Kidney glomerular epithelial cell (primary cell): ENCODE data around the gene ACTN4.

Source experiments
- DNase-seq: peaks from one replicate; lab custom pipeline; 2025; lab: John Stamatoyannopoulos, UW

Gene ACTN4

DNA sequence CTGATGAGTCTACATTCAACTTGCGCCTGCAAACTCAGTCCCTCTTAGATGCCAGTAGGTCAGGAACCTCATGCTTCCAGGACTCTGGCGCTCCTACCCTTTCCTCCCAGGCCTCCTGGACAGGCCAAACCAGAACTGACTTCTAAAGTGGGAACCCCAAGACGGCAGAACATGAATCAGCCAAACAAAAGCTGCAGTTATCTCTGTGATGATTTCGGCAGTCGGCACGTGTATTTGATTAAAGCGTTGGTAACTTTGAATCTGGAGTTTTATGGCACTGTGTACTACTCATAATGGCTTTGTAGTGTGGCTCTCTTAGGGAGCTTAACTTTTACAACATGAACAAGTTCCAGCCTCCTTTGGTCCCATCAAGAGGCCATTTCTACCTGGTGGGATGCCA is 13.7 kb downstream of the ACTN4 start:
- DNase-seq, result no peak

DNA sequence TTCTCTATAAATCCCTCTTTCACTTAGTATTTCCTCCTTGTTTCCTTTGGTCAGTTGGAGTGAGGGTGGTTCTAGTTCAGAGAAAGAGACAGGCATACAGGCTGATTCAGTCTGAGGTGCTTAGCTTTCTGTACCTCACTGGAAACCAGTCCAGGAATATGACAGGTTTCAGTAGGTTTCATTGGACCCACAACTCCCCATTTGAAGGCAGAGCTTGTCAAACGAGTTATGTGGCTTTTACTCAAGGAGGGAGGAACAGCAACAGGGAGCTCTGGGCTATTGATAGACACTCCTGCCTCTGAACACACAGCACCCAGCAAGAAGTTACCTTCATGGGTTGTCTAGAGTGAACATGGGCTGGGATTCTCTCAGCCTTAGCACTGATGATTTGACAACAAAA is 14.5 kb downstream of the ACTN4 start:
- DNase-seq, result no peak

DNA sequence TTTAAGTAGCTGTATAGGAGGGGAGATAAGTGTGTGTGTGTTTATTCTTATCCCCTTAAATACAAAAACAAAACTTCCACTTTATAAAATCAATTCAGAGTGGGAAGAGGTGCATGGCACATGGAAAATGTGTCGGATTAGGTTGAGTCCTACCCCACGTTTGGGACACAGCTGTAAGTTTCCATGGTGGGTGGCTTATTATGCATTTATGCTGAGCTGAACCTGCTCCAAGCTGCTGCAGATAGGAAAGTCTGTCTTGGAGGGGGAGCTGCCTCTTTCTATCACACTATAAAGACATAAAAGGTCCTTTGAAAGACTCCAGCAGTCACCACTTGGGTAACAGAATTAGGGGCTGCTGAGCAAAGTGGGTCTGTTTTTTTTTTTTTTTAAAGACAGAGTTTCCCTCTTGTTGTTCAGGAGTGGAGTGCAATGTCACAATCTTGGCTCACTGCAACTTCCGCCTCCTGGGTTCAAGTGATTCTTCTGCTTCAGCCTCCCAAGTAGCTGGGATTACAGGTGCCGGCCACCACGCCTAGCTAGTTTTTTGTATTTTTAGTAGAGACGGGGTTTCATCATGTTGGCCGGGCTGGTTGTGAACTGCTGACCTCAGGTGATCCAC is 15.2 kb downstream of the ACTN4 start:
- no peak for DNase-seq

DNA sequence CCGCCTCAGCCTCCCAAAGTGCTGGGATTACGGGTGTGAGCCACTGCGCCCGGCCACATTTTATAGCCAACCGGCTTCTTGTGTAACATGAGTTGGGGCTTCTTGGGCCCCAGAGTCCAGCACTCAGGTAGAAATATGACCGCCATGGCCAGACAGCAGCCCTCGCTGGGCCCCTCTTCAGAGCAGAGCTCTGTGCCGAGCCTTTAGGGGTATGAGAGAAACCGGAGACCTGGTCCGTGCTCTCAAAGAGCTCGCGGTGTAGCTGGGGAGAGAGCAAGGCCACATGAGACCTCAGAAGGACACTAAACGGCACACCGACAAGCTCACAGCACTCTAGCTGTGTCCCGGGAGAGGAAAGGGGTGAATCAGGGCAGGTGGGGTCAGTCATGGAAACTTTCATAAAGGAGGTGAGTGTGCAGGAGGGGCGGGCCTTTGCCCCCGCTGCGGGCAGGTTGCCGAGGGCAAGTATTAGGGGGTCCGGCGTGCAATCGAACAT is 15.8 kb downstream of the ACTN4 start:
- DNase-seq, result no peak

DNA sequence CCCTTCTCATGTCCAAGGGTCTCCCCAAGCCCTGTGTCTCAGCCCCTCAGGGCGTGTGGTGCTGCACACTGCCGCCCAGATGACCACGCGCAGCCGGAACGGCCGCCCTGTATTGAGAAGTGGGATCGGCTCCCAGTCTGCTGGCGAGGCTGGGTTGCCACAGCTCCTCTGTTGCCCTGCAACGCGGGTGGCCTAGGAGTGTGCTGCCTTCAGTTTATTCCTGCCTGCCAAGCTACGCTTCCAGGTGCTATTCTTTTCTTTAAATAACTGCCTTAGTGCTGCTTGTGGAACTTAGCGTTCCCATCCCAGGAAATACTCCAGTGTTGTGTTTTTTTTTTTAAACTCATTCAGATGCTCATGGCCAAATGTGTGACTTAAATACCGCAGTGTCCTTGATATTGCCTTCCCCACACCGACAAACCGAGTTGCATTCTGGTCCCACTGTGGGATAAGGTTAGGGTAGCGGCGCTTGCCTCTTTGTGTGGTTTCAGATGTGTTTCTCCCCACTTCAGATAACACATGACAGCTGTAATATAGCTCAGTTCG is 16.6 kb downstream of the ACTN4 start:
- no peak for DNase-seq

DNA sequence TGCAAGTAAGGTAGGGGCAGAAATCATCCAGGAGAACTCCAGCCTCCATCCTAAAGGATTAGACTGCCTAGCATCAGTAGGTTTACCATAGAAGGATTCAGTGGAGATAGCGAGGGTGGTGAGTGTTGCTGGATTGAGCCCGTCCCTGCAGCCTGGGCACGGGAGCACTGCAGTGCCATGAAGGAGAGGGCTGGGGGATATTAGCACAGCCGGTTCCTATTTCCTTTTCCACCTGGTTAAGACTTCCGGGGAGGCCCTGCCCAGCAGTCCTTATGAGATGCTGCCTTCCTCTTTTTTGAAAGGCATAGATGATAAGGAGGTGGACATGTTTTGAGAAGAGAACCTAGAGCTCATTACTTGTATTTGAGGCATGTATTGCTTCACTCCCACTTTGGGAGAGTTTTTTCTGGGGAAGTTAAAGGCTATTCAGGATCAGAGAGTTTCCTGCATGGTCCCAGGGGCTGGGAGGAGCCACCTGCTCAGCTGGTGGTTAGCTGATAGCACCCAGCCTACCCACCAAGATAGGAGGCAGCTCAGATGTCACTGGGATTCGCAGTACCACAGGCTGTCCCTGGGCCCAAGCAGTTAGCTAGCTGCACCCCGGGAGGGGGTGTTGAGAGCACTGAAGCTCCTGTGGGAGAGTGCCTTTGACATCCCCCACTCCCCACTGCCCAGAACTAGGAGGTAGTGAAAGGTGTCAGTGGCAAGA is 17.2 kb downstream of the ACTN4 start:
- no peak for DNase-seq

DNA sequence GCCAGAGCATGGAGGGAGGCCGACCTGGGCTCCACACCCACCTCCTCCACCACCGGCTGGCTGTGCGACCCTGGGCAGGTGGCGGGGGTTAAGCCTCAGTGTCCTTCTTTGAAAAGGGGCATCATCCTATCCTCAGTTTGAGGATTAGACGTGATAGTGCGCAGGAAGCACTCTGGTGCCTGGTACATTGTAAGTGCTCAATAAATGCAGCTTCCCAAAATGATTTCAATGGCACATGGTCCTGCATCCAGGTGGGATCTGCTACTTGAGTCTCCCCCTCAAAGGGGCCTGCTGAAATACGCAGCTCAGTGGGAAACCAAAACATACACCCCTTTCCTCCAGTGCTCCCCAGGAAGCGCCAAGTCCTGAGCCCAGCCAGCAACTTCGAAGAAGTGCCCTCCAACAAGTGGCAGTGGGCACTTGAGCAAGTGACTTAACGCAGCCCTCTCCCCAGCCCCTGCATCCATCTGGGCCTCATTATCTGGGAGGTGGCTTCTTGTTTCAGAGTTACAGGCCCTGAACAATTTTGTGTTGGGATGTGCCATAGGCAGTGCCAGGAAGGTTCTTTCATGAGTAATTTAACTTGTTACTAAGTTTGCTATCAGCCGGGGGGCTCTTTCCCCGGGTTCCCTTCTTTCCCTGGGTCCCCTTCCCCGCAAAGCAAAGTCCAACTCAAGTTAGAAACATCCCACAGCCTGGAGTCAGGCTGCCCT is 17.9 kb downstream of the ACTN4 start:
- no peak for DNase-seq

DNA sequence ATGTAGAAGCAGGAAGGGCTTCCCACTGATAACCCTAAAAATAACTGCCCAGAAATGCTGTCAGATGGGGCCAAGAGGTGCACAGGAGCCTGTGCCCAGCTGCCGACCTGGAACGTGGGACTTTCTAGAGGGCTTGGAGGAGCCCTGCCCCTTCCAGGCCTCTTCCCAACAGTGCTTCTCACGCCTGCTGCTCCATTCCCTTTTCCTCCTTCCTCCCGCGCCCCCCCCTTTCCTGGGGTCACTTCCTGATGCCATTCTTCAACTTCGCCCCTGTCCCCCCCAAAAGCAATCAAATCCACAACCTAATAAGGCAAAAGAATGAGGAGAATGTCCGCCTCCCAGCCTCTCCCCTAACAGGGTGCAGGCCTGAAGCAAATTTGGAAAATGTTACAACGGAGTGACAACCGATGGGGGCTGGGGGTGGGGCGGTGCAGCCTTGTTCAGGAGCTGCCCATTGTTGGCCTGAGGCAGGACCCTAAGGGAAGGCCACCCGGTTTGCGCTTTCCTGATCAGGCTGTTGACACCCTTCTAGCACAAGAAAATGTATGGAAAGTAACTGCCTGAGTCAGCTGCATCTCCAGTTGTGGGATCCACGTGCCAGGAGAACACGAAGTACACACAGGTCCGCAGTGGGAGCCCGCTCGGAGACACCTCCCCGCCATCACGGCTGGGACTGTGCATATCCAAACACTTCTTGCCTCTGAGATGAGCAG is 18.7 kb downstream of the ACTN4 start:
- DNase-seq, result peak; percentile 52

DNA sequence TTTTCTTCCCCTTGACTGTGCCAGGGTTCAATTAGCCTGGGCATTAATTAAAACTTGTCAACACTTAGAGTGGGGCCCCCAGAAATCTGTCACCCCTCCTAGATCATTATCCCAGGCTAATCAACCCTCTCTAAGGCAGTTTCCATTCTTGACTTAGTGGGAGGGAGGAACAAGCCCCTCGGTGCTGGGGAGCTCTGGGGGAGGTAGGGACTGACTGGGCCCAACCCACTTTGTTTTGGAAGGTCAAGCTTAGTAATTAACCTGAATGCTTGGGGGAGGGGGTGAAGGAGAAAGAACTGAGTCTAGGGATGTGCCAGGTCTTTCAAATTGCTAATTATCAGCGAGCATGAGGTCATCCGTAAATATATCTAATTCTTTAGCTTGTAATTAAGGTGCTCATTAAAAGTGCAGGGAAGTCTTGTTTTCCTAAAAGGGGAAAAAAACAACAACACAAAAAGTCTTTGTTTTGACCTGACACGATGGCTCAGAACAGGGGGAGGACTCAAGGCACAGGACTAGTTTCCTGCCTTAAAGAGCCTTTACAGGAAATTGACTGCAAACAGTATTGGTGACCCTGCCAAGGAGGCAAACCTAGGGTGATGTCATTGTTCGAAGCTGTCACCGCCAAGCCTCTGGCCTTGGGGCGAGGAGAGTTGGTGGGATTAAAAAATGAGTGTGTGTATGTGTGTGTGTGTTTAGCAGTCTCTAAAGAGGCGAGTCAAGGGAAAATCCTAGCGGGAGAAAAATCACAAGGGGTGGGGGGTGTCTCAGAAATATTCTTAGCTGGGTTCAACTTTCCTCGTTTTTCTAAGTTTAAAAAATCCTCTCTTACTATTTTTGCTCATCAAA is 19.4 kb downstream of the ACTN4 start:
- DNase-seq, result peak; percentile 52

DNA sequence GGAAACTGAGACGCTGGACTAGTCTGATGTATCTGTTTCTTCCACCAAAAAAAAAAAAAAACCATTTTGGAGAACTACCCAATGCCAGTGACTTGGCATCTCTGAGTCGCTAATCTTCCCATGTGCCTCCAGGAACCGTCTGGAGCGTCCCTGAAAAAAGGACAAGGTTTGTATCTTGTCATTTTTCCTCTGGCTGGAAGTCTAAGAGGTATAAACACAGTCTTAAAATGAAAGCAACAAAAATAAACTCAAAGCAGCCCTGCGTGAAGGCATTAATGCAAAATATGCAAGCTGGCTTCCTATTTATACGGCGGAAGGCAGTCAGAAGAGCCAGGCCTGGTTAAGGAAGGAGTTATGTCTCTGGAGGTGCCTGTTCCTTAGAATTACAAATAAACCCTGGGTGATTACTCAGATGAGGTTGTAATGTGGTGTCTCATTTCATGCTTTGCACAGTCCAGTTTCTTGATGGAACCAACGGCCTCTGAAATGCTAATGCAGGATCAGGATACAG is 20.3 kb downstream of the ACTN4 start:
- DNase-seq, result peak; percentile 69

DNA sequence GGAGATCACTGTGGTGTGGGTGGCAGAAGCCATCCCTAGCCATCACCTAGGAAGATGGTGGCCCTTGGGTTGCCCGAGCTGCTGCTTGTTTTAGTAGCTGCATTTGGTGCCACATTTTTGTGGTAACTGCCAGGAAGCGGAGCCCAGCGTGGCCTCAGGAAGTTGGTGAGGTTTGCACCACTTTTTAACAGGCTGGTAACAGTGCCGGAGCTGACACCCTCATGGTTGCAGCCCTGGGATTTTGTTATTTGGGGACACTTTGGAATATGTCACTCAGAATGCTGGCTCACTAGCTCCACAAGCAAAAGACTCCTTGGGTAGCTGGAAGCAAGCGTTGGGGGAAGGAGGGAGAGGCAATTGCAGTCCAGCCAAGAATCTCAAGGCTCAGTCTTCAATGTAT is 22.1 kb downstream of the ACTN4 start:
- DNase-seq, result no peak

DNA sequence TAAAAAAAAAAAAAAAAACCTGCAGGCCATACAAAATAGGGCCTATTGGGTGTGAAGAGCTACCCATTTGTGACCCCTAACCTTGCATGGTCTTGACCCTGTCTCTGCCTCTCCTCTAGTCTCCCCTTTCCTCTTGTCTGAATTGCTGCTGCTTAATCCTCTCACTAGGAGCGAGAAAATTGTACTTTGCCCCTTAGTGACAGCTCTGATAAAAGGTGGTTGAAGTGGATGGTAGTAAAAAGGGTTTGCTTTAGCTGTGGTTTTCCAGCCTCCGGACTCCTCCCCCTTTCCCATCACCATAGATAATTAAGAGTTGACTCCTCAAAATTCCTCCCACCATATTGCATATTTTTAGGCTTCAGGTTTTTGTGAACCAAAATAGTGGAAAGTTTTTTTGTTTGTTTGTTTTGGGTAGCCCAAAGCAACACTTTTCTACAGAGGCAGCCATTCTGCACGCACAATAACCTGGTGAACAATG is 23.5 kb downstream of the ACTN4 start:
- DNase-seq, result peak; percentile 45

DNA sequence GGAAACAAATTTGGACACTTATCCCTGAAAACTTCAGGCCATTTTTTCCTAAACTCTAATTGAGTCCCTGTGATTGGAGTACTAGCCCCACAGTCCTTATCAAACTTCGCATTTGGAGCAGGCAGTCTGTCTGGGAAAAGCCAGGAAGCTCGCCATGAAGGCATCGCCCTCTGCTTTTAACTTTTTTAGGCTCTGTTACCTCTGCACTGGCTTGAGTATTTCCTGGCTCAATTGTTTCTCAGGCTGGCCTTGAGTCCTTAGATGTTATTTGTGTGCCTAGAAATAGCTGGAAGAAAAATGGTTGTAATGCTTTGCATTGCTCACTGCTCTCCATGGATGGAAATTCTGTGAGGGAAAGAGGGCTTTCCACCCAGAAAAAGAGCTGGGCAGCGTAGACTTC is 24.2 kb downstream of the ACTN4 start:
- no peak for DNase-seq

DNA sequence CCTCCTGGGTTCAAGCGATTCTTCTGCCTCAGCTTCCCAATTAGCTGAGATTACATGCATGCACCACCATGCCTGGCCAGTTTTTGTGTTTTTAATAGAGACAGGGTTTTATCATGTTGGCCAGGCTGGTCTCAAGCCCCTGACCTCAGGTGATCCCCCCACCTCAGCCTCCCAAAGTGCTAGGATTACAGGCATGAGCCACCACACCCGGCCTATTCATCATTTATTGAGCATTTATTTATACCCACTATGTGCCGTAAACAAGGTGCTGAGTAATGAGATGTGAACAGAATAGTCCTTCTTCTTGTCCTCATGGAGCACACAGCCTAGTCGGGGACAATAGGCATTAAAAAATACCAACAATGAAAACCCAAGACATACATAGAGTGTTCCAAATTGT is 25.6 kb downstream of the ACTN4 start:
- no peak for DNase-seq

DNA sequence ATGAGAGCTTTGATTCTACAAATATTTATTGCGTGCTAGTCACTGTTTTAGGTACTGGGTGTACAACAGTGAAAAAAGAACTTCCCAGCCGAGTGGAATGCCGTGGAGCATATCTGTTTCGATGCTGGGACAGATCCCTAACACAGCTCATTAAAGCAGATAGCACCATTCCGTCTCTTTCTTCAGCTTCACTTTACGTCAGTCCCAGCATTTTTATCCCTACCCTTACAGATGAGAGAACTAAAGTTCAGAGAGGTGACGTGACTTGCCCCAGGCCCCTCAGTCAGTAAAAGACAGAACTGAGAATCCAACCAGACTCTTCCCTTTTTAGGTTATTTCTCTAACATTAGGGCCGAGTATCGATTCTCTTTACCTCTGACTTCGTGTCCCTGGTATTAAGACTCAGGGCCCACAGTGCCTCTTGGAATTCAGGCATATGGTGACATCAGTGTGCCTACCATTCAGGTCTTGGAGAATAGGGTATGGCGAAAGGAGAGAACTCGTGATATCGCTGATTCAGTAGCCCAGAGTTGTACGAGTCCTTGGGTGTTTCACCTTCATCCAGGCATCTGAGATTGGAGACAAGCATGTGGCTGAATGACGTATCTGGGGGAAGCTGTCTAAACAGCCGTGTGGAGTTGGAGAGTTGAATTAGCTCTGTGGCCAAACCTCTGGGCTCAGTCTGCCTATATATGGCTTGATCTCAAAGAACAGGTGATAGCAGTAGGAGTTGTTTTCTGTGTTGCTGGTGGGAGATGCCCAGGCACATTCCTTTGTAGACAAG is 27.1 kb downstream of the ACTN4 start:
- no peak for DNase-seq

DNA sequence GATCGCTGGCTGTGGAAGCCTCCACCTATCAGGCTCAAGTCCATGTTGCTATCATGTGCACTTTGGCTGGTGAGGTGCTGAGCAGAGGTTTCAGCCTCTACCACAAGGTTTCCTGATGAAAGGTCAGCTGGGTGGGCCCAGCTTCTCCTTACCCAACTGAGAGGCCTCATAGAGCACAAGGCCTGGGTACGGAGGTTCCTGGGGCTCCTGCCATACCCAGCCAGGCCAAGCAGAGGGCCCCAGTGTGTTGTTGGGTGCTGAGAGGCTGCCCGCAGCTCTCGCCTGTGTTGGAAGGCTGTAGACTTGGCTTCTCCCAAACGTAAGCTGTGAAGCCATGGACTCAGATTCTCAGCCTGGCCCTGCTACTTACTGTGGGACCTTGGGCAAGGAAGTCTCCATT is 28.2 kb downstream of the ACTN4 start:
- no peak for DNase-seq

DNA sequence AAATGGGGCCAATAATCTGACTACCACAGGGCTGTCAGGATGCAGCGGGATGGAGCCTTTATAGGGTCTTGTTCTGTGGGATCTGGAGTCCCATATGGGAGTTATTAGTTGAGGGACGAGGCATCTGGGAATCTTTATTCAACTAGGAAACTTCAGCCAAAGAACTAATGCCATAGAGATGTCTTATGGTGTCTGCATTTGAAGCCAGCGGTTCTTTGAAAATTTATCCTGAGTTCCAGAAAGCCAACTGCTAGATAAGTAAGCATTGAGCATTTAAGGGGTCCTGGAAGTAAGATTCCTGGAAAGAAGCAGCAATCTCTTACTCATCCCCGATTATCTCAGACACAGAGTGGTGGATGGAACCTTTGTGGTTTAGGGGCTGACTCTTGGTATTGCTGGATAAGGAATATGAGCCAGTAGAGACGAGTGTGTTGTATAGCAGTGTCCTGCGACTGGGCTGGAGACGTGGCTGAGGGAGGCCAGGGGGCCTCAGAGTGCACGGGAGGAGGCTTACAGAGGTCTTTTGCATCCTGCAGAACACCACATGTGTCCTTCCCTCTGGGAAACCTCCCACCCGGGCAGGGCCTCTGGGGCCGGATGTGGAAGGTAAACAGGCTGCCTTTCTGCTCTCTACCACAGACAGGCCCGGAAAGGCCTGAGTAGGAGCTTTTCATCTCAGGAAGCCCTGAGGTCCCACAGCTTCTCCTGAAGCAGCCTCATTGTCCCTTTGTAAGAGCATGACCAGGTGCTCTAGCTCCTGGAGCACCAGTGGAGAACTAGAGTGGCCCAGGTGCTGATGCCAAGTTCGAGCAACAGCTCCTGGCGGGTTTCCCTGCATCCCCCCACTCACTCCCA is 28.8 kb downstream of the ACTN4 start:
- DNase-seq, result peak; percentile 54

DNA sequence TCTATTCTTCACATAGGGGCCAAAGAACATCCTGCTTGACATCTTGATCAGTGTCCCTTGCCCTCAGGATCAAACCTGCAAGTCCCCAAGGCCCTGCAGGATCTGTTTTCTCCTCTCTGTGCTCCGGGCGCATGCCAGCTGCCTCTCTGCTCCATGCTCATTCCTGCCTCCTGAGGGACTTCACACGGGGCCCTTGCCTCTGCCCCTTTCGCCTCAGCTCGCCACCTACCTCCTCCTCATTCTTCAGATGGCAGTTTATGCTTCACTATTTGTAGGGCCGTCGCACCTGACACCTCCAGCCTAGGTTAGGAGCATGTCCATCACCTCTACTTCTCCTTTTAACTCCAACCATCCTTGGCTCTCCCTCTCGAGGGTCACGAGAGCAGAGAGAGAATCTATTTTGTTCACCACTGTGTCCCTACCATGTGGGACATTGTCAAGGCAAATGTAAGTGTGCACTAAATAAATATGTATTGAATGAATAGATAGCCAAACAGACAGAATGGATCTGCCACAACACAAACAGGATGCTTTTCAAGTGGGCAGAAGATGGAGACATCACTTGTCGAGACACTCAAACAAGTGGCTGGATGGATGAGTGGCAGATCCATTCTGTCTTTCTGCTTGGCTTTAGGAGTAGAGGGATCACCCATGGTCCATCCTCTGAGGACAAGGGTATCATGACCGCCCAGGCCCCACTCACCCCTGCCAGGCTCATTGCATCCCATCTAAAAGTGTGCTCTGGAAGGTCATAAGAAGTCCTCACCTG is 29.6 kb downstream of the ACTN4 start:
- DNase-seq, result no peak
